ENCODE data around the gene TPM4. TPM values are rescaled to one million over a fixed set of nuclear protein-coding genes. Genes with fewer than 3 reads are reported as not detected.

Gene TPM4
- total RNA-seq, 2 donors from 2014 or later: 964 to 1,096 TPM

DNA sequence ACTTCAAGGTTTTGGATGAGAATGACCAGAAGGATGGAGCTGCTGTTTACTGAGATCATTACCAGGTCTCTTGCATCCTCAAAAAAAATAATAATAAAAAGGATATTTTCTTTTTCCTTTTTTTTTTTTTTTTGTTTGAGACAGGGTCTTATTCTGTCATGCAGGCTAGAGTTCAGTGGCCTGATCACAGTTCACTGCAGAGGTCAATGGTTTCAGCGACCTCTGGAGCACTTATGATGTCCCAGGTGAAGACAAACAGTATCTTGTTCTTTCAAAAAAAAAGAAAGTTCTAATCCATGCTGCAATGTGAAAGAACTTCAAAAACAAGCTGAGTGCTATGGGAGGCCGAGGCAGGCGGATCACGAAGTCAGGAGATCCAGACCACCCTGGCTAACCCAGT, 30.4 kb upstream of the TPM4 start:
- TF ChIP-seq, protein P1, sequence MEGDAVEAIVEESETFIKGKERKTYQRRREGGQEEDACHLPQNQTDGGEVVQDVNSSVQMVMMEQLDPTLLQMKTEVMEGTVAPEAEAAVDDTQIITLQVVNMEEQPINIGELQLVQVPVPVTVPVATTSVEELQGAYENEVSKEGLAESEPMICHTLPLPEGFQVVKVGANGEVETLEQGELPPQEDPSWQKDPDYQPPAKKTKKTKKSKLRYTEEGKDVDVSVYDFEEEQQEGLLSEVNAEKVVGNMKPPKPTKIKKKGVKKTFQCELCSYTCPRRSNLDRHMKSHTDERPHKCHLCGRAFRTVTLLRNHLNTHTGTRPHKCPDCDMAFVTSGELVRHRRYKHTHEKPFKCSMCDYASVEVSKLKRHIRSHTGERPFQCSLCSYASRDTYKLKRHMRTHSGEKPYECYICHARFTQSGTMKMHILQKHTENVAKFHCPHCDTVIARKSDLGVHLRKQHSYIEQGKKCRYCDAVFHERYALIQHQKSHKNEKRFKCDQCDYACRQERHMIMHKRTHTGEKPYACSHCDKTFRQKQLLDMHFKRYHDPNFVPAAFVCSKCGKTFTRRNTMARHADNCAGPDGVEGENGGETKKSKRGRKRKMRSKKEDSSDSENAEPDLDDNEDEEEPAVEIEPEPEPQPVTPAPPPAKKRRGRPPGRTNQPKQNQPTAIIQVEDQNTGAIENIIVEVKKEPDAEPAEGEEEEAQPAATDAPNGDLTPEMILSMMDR (IDR thresholded peaks at IDR 0.05): no peak
- Histone ChIP-seq H3K36me3 (no peaks in the 10 kb centered on the region), H3K4me1 (ENCODE audit: control insufficient read depth in 1 of 2, low read depth in 2 of 2) (peaks cover 0 to 11% of the 10 kb centered on the region in 2 donors), H3K27me3 (replicated peaks; ENCODE audit: insufficient read depth) (no peaks in the 10 kb centered on the region), H3K9me3 (no peaks in the 10 kb centered on the region), H3K4me3 (no peak overlapping the region), H3K27ac (no peak overlapping the region)
- DNase-seq (ENCODE audit: low spot score): no peak
- ATAC-seq (ENCODE audit: insufficient number of reproducible peaks, low FRiP score, low read depth): no peak

DNA sequence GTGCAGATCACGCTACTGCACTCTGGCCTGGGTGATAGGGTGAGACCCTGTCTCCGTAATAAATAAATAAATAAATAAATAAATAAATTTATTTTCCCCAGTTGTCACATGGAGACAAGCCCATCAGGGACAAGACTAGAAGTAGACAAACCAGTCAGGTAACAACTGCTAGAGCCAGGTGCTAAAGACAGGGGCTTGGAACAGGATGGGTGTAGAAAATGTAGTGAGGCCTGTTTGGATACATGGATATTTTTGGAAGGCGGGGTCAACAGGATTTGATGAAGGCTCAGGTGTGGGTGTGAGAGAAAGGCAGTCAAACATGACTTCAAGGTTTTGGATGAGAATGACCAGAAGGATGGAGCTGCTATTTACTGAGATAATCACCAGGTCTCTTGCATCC, 27.7 kb upstream of the TPM4 start:
- DNase-seq (ENCODE audit: low spot score) (no peak), ATAC-seq (ENCODE audit: insufficient number of reproducible peaks, low FRiP score, low read depth) (no peak)
- TF ChIP-seq, protein P1 (IDR thresholded peaks at IDR 0.05): no peak
- H3K27me3 ChIP-seq (replicated peaks; ENCODE audit: insufficient read depth): no peaks in the 10 kb centered on the region
- no peak overlapping the region for H3K27ac ChIP-seq
- no peaks in the 10 kb centered on the region for H3K36me3 ChIP-seq
- no peak overlapping the region for H3K4me3 ChIP-seq
- H3K4me1 ChIP-seq (ENCODE audit: control insufficient read depth in 1 of 2, low read depth in 2 of 2): no peaks in the 10 kb centered on the region
- no peaks in the 10 kb centered on the region for H3K9me3 ChIP-seq

DNA sequence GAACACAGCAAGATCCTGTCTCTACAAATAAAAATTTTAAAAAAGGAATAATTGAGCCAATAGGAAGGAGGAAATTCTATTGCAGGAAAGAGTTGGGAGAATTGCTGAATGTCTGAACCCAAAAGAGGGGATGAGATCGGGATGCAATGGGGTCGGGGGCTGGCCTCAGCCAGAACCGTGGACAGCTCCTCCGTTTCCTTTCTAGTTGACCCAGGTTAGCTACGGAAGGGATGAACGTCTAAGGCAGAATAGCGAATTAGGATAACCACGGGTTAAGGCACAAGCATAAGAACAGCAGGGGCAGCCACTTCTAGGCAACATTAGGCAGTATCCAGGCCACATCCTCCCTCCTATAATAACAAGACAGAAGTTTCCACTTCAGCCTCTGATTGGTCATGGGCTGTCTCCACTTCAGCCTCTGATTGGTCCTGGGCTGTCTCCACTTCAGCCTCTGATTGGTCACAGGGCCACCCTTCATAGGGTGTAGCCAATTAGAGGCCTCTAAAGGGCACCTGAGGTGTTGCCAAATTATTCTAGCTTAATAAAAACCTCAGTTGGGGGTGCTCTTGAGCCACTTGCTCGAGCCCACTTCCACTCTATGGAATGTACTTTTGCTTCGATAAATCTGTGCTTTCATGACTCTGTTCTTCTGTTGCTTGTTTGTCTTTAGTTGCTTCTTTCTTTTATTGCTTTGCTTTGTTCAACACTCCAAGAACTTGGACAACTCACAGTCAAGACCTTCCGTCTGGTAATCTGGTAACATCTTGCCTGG, 24.9 kb upstream of the TPM4 start:
- no peak for ATAC-seq (ENCODE audit: insufficient number of reproducible peaks, low FRiP score, low read depth)
- no peaks in the 10 kb centered on the region for H3K36me3 ChIP-seq

DNA sequence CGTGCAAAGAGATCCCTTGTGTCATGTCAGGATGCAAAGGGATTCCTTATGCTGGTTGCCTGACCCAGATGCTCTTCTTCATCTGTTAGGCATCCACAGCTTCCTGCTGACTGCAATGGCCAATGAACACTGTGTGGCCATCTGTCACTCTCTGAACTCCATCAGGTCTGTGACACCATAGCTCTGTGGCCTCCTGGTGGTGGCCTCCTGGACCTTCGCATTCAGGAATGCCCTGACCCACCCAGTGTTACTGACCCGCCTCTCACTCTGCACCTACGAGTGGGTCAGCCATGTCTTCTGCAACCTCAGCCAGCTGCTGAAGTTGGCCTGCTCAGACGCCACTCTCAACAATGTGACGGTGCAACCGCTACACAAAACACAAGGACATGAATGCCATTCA, 23.9 kb upstream of the TPM4 start:
- Histone ChIP-seq H3K4me3 (no peak overlapping the region), H3K27ac (no peak overlapping the region), H3K36me3 (no peaks in the 10 kb centered on the region), H3K9me3 (peaks cover 4% of the 10 kb centered on the region), H3K4me1 (ENCODE audit: control insufficient read depth in 1 of 2, low read depth in 2 of 2) (no peaks in the 10 kb centered on the region), H3K27me3 (replicated peaks; ENCODE audit: insufficient read depth) (no peaks in the 10 kb centered on the region)
- TF ChIP-seq, protein P1 (IDR thresholded peaks at IDR 0.05): no peak
- DNase-seq (ENCODE audit: low spot score) (no peak), ATAC-seq (ENCODE audit: insufficient number of reproducible peaks, low FRiP score, low read depth) (no peak)

More for the DNA sequence above, 24.9 kb upstream of the TPM4 start:
- H3K4me1 ChIP-seq (ENCODE audit: control insufficient read depth in 1 of 2, low read depth in 2 of 2): no peaks in the 10 kb centered on the region
- TF ChIP-seq, protein P1 (IDR thresholded peaks at IDR 0.05): no peak
- H3K4me3 ChIP-seq: no peak overlapping the region
- DNase-seq (ENCODE audit: low spot score): no peak
- no peaks in the 10 kb centered on the region for H3K27me3 ChIP-seq (replicated peaks; ENCODE audit: insufficient read depth)
- H3K27ac ChIP-seq: no peak overlapping the region
- no peaks in the 10 kb centered on the region for H3K9me3 ChIP-seq

DNA sequence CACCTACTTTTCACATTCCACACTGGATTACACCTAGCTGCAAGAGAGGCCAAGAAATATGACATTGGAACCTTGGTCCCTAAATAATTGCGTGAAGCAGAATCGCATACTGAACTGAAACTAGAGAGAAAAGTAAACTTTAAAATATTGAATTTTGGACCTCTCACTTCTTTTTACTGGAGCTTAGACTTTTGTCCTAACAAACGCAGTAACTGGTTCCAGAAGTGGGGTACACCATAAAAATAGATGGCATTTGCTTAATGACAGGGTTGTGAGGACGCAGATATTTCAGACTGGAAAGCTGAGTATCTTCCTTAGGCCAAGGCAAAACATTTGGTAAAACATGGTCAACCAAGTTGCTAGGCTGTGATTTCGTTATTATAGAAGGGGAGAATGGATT, 19.2 kb upstream of the TPM4 start:
- Histone ChIP-seq H3K4me1 (ENCODE audit: control insufficient read depth in 1 of 2, low read depth in 2 of 2) (no peaks in the 10 kb centered on the region), H3K27ac (no peak overlapping the region), H3K9me3 (peaks cover 8% of the 10 kb centered on the region), H3K36me3 (no peaks in the 10 kb centered on the region), H3K27me3 (replicated peaks; ENCODE audit: insufficient read depth) (no peaks in the 10 kb centered on the region), H3K4me3 (no peak overlapping the region)
- ATAC-seq (ENCODE audit: insufficient number of reproducible peaks, low FRiP score, low read depth) (no peak), DNase-seq (ENCODE audit: low spot score) (no peak)
- TF ChIP-seq, protein P1 (IDR thresholded peaks at IDR 0.05): no peak
